HG02571 (cell line): Measurements from ENCODE around the gene TNS1.
"Not testable (repeated sequence)": the region's sequence is repeated elsewhere in the genome, so short reads cannot be mapped to it uniquely, and the experiment has no call there.

ENCODE experiments used
- ATAC-seq: cut with Tn5 transposase; IDR thresholded peaks from one replicate; pipeline ENCODE4 v1.9.1; 2021; ENCODE audit warnings: mild to moderate bottlenecking, moderate library complexity; ENCODE audit not compliant: unreplicated experiment

The TNS1 gene

DNA sequence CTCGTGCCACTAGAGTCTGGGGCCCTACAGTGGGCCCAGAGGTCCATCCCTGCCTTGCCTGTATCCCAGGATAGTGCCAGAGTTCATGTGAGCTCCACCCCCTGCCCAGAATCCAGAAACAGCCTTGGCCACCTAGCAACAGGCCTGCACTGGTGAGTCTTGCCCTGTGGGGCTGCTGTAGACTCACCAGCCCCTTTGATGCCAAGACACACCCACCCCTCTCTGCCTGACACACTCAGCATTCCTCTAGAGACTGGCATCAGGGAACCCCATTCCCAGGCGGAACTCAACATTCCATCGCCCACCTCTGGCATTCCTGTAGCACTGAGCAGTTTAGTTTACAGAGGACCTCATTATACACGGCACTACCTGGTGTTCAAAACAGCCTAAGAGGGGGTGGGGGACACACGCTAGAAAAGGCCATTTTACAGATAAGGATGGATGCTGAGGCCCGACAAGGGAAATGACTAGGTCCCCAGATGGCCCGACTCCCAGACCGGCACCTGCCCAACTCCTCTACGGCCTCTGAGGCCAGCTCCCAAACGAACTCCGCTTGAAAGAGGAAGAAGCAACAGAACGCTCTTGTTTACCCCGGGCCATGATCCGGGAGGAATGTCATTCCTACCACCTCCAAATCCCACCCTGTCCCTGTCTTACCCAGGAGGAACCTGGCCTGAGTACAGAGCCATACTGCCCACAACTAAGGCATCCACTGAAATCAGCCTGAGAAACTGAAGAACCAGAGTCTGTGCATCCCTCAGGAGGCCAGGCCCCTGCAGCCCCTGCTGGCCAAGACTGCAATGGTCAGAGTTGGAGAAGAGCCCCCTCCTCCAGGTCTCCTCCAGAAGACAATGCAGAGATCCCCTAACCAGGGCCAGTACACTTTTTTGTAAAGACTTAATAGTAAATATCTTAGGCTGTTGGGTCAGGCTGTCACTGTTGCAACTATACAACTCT, 180.2 kb downstream of the TNS1 start:
- ATAC-seq: no peak

GRCh38 chr2:217821536-217822147, 181.2 kb downstream of the TNS1 start:
- ATAC-seq: no peak

DNA sequence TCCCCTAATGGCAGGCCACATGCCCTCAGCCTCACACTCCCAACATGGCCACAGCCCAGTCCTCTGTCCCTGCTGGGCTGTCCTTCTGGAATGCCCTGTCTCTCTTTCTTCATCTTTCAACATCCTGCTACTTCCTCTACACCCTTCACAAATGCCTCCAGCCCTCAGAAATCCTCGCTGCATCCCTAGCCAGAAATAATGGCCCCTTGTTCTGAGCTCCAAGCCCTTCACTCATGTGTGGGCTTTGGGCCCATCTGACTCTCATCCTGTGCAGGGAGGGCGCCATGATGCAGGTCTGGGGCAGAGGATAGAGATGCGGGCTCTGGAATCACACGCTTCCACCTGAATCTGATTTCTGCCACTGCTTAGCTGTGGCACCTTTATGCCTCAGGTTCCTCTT, 181.9 kb downstream of the TNS1 start:
- ATAC-seq: no peak

GRCh38 chr2:217820091-217820819, 182.5 kb downstream of the TNS1 start:
- no peak for ATAC-seq

GRCh38 chr2:217818293-217818850, 184.4 kb downstream of the TNS1 start:
- no peak for ATAC-seq

DNA sequence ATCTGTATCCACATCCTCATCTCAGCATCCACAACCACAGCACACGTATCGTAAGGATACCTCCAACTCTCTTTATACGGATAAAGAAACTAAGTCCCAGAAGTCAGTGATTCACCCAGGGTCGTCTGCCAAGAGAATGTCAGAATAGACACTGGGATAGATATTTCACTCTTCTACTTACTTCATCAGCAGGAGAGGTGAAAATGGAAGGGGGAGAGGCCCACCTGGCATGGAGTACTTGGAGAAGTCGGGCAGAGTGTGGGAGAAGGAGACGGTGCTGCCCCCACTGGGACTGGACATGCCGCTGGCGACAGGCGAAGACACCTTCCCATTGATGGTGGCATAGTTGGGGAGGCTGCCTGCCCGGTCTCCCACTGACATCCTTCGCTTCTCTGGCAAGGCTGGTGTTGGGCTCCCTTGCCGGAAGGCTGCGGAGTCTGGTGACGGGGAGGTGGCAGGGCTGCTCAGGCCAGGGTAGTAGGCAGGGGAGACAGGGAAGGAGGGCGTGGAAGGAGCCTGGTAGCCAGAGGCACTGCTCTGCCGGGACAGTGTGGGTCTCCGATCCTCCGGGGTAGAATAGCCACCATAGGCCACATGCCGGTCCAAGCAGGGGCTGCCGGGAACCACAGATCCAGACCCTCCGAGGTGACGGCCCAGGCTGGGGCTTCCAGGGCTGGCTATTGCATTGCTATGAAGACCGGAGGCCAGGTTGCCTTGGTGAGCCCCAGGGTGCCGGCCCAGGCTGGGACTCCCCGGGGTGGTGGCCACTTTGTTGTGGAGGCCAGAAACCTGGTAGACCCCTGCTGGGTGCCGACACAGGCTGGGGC, 185.1 kb downstream of the TNS1 start:
- no peak for ATAC-seq

DNA sequence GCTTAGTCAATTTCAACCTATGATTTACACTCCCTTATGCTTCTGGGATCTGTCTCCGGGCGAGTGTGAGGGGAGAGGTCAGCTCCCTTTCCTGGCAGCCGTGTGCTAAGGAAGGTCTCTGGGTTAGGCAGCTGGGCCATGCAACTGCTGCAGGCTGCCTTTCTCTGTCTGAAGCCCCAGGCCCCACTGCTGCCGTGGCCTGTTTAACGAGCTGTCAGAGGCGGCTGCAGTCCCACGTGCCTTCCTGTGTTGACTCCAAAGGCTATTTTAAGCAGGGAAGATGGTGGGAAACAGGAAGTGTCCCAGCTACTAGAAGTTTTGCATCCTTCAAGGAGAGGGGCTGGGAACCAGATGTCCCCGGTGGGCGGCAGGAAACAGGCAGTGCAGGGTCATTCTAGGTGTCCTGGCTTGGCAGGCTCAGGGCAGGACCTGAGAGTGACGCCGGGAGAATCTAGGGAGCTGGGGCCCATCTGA, 186.4 kb downstream of the TNS1 start:
- ATAC-seq: no peak

DNA sequence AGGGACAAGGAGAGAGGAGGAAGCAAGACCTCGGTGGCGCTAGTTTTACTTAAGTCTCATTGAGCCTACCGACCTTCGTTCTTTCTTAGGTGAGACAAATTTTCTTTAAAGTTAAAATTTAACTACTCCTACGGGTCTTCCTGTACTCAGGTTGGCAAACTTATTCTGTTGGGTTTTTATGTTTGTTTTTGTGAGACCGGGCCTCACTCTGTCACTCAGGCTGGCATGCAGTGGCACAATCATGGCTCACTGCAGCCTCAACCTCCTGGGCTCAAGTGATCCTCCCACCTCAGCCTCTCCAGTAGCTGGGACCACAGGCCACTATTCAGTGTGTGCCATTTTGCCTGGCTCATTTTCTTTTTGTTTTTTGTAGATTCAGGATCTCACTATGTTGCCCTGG, 189.0 kb downstream of the TNS1 start:
- no peak for ATAC-seq

GRCh38 chr2:217812170-217812569, 190.6 kb downstream of the TNS1 start:
- no peak for ATAC-seq

DNA sequence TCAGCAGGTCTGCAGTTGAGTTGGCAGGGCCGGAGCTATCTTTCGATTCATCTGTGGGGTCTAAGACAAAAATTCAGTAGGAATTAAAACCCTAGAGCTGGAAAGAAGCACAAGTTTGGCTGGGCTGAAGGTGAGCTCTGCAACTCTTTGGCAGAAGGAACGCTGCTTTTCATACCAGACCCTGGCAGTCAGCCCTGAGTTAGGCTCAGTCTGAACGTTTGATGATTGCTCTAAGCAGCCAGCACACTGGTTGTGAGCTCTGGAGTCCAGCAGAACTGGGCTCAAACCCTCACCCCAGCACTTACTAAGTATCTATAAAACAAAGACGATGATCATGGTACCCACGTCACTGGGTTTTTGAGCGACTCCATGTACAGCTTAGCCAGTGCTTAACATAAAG, 192.5 kb downstream of the TNS1 start:
- no peak for ATAC-seq

- ATAC-seq: no peak
Measured at GRCh38 chr2:217809736-217810135, 193.1 kb downstream of the TNS1 start.

DNA sequence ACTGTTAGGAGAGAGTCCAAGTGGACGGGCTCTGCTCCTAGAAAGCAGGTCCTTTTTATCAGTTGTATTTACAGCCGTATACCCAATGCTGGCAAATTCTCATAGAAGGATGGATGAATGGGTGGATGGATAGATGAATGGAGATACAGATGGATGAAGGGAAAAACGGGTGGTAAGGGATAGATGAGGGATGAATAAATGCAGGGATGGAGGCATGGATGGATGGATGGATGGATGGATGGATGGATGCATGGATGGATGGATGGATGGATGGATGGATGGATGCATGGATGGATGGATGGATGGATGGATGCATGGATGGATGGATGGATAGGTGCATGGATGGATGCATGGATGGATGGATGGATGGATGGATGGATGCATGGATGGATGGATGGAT, 193.8 kb downstream of the TNS1 start:
- ATAC-seq: not testable (repeated sequence)

- no peak for ATAC-seq
Measured at GRCh38 chr2:217808326-217808725, 194.5 kb downstream of the TNS1 start.

DNA sequence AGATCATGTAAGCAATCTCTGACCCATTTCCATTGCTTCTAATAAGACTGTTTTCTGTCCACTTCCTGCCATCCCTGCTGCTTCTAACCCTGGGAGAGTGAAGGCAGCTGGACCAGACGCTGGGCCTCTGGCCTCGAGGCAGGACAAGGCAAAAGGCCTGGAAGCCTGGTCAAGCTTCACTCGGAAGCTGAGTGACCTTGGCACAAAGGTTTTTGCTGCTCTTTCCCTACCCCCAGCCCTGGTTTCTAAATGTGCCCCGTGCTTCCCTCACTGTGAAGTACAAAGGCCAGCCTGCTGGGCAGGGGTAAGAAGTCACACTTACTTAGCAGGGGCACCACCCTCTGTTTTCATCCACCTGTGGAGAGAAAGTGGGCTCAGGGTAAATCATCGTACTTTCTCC, 195.0 kb downstream of the TNS1 start:
- ATAC-seq: no peak

DNA sequence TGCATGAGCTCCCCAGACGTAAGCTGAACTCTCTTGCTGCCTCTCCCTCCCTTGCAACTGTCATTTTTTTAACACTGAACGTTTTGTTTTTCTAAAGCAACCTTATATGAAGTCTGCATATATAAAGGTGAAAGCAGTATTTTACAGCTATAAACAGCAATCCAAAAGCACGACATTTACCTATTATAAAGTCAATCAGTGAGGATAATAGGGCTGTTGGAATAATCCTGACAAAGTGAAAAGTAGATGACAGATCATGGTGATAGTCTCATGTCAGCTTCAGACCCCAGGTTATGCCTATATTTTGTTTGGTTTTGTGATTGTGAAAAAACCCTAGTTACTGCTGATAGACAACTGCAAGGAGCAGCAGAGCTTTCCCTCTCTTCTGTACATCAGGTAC, 195.8 kb downstream of the TNS1 start:
- no peak for ATAC-seq

DNA sequence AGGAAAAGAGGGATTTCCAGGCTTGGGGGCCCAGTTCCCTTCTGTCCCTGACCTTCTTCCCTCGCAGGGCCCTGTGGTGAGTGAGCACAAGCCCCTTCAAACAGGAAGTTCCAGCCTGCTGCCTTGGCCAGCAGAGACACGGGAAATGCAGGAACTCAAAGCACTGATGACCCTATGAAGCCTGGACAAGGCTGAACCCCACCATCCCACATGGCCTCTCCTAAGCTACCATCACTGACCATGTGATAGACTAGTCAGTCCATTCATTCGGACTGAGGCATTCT, 196.4 kb downstream of the TNS1 start:
- ATAC-seq: no peak

GRCh38 chr2:217805668-217806481, 196.9 kb downstream of the TNS1 start:
- no peak for ATAC-seq

DNA sequence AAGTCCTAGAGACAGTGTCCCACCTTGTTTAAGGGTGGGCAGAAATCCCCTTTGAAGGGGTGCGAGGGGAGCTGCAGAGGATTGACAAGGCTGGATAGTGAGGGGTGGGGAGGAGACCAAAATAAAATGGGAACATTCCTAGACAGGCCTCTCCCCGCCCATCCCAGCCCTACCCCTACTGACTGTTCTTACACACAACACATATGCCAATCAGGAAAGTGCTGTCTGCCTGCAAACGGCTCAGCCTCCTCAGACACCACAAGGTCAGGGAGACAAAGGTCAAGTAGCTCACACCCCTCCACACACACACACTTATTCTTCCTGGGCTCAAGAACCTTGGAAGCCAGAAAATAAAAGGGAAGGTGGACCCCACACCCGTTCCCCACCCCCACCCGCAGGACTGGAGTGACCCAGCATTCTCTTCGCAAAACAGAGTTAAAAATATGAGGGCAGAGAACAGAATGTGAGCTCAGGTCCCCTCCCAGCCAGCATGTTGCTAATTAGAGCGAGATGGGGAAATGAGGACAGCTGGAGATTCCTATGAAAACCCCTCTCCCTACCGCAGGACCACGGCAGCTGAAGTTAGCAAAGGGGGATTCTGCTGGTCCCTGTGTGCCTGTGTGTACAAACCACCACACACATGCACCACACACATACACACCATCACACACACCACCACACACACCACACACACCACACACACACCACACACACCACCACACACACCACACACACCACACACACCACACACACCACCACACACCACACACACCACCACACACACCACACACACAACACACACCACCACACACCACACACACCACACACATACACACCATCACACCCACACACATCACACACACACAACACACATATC, 197.8 kb downstream of the TNS1 start:
- ATAC-seq: no peak

- no peak for ATAC-seq
Measured at GRCh38 chr2:217804338-217804737, 198.5 kb downstream of the TNS1 start.
